Medulla oblongata (tissue), 1 donor: ENCODE results near the gene EPB41L1.

Experiments used
- DNase-seq: peaks from one replicate; pipeline ENCODE4 v3.0.0-alpha.2; 2015; ENCODE audit errors: extremely low spot score

EPB41L1 gene

GRCh38 chr20:36260316-36260715 lies 105.8 kb downstream of the EPB41L1 start:
- DNase-seq: no peak

GRCh38 chr20:36261389-36262105 lies 107.0 kb downstream of the EPB41L1 start:
- no peak for DNase-seq

- DNase-seq: no peak
Observed at GRCh38 chr20:36262440-36262839, 107.9 kb downstream of the EPB41L1 start.

GRCh38 chr20:36264426-36265246 lies 110.1 kb downstream of the EPB41L1 start:
- no peak for DNase-seq

- DNase-seq: no peak
Observed at GRCh38 chr20:36266189-36266588, 111.6 kb downstream of the EPB41L1 start.

- DNase-seq: no peak
Observed at GRCh38 chr20:36267605-36268381, 113.3 kb downstream of the EPB41L1 start.

- DNase-seq: no peak
Observed at GRCh38 chr20:36268440-36269342, 114.2 kb downstream of the EPB41L1 start.

GRCh38 chr20:36269507-36269906 lies 115.0 kb downstream of the EPB41L1 start:
- no peak for DNase-seq

- no peak for DNase-seq
Observed at GRCh38 chr20:36270744-36271638, 116.5 kb downstream of the EPB41L1 start.

GRCh38 chr20:36271639-36272546 lies 117.4 kb downstream of the EPB41L1 start:
- no peak for DNase-seq

GRCh38 chr20:36272547-36273220 lies 118.1 kb downstream of the EPB41L1 start:
- no peak for DNase-seq

- no peak for DNase-seq
Observed at GRCh38 chr20:36273414-36274180, 119.1 kb downstream of the EPB41L1 start.

GRCh38 chr20:36274181-36274841 lies 119.8 kb downstream of the EPB41L1 start:
- DNase-seq: no peak

- no peak for DNase-seq
Observed at GRCh38 chr20:36275011-36275410, 120.5 kb downstream of the EPB41L1 start.

- no peak for DNase-seq
Observed at GRCh38 chr20:36275441-36276189, 121.1 kb downstream of the EPB41L1 start.

- DNase-seq: no peak
Observed at GRCh38 chr20:36277546-36277945, 123.0 kb downstream of the EPB41L1 start.

- DNase-seq: no peak
Observed at GRCh38 chr20:36279362-36279761, 124.8 kb downstream of the EPB41L1 start.
